HG03571 (cell line): Measurements from ENCODE around the gene RNF43.

ENCODE experiments used
- ATAC-seq: cut with Tn5 transposase; IDR thresholded peaks from one replicate; pipeline ENCODE4 v1.9.1; 2021; ENCODE audit not compliant: unreplicated experiment

RNF43 gene

DNA sequence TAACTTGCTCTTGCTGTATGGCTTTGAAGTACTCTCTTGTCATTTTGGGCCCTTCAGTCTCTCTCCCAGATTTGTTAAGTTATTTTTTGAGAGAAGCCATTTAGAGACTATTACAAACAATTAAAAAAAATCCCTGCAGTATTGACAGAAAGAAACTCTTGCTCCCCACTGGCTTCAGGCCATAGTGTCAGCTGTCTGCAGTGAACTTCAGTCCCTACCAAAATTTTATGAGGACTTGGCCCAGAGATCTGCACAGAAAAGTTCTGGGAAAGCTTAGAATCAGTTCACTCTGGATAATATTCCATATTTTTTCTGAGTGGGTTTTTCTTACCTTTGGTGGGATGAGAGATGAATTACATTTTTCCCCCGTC is 34.5 kb downstream of the RNF43 start:
- ATAC-seq = no peak

DNA sequence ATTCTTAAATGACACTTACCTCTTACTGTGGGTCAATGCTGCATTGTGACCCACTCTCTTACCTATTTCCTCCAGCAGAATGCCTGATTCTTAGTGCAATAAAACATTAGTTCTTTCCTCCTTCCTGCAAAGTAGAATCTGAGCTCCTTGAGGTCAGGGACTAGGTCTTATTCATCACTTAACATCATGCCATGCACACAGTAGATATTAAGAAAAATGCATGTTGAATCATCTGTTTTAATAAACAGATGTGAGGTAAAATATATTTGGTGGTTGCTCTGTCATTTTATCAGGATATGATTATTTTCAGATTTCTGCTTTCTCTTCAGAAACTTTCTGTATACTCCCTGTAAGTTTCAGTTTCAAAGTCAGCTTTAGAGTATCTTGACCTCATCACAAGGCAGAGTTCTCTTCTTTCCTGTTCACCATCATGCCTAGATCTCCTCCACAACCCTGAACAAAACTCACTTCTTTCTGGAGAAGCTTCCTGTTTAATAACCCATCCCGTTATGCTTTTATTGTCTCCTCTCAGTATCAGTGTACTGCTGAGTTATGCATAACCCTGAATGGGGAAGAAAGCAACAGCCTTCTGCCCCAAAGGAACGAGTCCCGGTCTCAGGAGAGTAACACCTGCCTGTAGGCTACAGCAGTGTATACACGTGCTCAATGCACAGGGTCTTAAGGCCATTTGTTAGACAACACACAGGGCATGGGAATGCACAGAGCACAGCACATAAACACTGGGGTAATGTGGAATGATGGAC is 35.0 kb downstream of the RNF43 start:
- no peak for ATAC-seq

DNA sequence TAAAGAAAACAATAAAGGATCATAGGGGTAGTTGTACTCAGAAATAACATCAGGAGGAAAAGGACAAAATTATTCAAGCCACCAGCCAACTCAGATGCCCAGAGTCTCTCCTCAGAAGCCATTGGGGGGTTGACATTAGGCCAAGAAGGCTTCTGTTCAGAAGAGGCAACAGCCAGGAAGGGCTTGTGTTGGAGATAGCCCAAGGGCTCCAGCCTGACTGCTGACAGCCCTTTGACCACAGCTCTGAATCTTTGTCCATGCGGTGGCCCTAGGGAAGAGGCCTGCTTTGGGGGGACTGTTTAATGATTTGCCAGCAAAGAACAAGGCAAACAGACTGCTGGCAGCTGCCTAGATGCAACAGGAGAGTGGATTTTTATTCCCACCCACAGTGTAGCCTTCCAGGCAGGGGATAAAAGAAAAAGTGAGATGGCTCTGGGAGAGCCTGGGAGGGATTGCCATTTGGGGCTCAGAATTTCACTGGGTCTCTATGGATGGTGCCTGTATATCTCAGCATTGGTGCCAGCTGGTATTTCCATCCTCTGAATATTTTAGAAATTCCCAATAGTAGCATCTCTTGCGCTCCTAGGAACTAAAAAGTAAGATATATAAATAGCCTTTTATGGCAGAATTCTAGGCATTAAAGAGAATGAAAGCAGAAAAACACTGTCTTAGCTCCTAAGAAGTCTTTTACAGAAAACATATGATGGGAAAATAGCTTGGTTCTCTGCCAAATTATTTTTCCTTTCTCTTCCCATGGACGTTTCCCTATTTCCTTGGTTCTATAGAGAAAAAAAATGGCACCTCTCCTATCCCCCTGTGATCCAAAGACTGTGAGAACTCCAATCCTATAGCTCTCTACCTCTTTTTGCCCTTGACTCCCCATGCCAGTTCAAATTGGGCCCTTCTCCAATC is 36.0 kb downstream of the RNF43 start:
- ATAC-seq = no peak

DNA sequence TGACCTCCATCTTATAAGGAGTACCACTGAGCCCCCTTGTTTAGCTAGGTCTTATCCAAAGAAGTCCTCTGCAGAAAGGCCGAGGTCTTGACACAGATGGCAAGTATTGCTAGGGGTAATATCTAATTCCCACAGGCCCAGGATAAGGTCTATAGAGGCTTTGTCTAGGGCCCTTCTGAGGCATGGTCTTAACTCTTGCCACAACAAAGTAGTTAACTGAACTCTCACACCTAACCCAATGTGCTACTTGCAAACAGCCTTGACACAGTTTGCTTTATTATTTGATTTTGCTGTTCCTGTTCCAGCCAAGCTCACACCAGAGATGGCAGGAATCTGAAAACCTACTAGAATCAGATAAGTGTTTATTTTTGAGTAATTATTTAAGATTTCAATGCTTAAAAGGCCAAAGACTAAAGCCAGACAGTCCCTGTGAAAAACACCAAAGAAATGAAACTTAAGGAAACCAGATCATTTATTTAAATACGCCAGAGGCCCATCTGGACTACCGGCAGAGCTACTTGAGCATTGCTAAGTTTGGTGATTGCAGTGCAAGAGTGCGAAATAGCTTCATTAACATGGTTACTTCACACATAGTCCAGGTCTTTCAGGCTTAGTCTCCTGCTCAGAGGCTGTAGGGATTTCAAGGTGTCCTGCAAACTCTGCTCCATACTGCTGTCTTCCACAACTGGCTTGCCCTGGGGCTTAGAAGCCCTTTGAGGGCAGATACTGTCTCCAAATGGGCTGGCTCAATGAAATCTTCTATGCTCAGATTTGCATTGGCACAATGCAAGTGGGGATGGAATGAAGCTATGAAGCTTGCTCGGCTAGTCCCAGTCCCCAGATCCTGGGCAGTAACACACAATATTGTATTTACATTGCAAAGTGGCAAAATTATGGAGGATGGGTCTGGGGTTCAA is 36.9 kb downstream of the RNF43 start:
- no peak for ATAC-seq

DNA sequence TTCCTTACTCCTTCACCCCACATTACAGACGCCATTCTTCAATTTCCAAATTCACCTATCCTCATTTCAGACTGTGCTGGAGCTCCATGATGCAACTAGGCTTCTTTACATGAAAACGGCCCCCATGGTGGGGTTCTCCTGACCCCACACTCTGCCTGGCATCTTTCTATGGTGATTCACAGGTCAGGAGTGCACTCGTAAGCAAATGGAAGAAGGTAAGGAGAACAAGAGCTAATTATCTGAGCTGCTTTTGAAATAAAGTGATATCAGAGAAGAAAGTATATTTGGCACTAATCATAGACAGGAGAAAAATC is 37.9 kb downstream of the RNF43 start:
- no peak for ATAC-seq

DNA sequence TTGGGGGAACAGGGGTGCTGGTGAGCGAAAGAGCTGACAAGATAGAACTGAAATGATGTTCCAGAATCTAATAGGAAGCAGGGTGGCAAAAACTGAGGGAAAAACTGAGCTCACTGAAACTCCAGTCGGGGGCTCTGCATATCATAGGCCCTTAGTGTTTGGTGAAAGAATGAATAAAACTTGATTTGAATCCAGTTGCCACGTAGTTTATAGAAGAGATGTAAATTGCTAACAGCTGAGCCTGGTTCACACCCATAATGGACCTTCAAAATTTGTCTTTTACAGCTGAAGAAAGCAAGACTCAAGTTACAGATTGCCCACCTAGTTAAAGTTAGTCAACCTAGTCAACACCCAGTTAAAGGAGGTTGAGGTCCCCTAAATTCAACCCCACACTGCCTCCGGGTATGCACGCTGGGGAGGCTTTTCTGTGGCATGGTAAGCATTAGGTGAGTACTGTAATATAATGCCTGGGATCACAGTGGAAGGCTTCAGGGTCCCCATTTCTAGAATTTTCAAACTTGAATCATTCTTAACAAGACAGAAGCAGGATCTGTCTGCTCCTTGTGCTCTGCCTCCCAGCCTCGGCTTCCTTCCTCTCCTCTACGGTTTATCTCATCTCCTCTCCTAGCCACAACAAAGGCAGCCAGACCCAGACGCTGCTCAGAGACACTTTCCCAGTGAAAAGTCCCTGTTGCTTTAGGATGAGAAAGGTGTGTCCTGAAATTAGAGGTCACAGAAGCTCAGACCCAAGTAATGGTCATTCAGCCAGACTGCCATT is 38.4 kb downstream of the RNF43 start:
- no peak for ATAC-seq

DNA sequence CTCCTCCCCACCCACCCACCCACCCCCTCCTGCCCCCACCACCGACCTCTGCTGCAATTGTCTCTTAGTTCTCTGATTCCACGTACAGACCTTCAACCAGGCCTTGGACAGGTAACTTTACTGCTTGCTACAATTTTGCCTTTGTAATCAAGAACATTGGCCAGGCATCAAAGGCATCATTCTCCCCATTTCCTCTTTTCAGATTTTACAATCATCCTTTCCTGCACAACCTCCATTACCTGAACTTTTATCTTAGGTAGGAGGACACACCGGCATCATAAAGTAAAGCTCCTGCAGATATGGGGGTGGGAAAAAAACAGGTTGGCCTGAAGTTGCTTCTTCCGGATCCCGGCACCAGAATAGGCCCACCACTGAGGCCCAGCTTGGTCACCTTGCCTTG is 39.7 kb downstream of the RNF43 start:
- no peak for ATAC-seq

DNA sequence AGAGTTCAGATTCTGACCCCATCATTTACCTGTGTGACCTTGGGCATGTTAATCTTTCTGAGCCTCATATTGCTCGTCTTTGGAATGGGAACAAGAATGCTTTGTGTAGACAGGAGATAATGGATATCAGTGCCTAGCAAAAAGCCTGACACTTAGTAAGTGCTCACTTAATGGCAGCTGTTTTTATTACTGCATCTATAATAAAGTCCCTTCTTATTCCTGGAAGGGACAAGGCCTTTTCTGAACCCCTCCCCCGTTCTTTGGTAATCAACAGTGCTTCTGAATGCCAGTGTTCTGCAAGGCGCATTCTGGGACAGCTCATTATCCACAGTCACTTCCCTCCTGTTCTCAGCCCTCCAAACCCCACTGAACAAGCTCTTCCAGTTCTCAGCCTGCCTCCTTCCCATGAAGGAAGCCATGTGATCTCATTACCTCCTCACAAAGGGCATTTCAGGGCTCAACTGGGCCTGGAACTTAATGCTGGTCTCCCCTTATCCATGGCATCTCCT is 40.2 kb downstream of the RNF43 start:
- no peak for ATAC-seq

DNA sequence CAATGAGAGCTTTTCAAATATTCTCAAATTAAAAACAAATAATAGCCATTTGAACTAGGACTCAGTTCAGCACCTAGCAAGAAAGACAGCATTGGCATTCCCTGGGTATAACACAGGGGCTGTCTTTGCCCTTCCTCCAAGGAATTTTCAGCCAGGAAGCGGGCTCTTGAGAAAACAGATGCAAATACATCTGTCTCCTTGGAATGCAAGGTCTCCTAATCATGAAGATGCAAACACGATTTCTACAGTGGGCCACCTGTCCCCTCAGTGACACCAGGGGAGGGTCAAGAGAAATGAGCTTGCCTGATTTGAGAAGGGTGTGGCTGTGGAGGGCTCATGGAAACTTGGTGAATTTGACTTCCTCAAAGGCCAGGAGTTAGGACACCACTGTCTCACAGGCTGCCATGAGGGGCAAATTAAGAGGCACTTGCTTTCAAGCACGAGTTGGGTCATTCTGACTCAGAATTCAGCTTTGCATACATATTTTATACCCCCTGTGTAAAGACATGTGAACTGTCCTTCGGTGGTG is 40.8 kb downstream of the RNF43 start:
- no peak for ATAC-seq

DNA sequence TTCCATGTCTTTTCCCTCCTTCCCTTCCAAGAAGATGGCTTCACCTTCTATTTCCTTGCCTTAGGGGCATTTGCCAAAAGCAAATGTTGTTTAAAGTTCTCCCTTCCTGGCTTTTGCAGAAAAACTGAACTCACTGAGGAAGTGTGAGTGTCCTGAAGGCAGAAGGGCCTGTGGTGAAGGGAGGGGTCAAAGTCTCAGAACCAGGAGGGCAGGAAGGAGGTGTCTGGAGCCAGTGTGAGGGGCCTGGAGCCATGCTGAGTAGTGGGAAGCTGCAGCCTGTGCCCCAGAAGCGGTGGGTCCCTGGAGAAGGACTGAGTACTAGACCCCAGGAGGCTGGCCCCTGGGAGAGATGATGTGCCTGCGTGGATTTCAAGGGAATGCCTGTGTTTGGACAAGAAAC is 41.5 kb downstream of the RNF43 start:
- no peak for ATAC-seq

DNA sequence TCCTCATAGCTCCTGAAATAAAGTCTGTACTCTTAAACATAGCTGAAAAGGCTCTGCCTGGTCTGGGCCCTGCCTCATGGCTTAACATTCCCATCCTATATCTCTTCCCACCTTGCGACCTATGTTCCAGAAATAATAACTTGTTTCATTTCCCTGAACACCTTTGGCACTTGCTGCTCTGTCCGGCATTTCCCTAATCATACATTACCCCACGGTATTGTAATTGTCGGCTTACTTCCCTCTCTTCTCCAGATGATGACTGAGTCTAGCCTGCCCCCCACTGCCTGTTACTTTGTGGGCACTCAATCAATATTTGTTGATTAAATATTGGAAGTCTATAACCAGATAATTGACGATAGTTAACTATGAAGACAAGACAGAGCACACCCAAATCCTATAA is 42.1 kb downstream of the RNF43 start:
- ATAC-seq = no peak

DNA sequence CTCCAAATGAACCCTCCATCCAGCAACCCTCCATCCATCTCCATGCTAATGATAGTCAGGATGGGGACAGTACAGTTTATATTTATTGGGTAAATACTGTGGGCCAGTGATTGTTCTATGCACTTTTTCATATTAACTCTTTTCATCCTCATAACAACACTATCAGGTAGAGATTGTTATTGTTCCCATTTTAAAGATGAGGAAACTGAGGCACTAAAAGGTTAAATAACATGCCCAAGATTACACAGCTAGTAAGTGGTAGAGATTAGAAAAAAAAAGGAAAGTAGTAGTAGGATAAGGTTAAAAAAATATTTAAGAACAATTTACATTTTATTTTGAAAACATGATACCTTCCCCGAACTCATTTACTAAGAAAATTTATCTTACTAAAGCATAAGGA is 43.4 kb downstream of the RNF43 start:
- no peak for ATAC-seq

DNA sequence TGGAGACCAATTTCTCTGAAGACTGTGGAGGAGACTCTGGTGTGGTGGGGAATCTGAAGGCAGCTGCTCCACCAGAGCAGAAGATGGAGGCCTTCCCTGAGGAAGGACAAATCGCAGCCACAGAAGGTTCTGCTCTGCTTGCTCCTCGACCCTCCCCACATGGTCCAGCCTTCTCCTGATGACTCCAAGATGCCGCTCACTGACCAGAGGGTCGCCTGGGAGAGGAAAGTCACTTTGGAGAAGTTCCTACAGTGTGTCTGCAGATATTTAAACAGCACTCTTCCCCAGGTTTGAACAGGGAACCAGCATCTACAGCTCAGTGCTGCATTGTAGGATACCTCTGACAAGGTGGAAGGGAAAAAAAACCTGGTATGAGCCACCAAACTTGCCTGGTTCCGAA is 44.3 kb downstream of the RNF43 start:
- no peak for ATAC-seq

DNA sequence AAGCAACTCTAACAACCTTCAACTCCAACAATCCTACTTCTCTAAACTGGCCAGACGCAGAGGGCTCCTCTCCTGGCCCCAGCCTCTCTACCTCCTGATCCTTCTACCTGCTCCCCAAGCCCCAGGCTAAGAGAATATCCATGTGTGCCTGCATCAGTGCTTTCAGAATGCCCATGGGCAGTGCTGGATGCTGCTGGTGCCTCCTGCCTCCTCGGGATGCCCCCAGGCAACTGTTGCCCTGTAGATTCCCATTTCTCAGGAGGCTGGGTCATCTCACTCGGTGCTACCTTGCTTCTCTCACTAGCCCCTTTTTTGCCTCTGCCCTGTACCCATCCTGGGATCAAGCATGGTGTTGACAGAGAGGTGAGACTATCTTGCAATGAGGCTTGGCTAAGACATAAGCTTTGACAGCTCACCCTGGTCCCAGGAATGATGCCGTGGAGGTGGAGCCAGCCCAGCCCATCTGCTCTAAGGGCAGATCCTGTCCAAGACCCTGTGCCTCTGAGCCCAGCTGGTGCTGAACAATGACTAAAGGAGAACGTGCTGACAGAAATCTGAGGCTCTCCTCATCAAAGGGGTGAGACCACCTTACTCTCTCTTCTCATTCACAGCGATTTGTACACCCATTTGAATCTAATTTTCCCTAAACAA is 45.9 kb downstream of the RNF43 start:
- no peak for ATAC-seq

DNA sequence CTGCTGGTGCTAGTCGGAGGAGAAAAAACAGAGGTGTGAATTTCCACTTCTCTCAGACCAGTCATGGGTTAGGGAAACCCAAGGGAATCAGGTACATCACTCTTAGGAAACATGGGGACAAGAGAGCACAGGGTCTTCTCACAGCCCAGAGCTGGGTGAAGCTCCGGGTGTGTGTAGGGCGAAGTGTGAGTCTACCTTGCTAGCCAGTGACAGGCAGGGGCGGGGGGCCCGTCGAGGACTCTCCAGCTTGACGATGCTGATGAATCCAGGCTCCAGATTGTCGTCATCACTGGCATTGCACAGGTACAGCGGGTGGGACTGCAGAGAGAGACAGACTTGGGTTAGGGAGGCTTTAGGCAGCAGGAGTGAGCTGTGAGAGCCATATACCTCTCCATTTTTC is 46.6 kb downstream of the RNF43 start:
- no peak for ATAC-seq

DNA sequence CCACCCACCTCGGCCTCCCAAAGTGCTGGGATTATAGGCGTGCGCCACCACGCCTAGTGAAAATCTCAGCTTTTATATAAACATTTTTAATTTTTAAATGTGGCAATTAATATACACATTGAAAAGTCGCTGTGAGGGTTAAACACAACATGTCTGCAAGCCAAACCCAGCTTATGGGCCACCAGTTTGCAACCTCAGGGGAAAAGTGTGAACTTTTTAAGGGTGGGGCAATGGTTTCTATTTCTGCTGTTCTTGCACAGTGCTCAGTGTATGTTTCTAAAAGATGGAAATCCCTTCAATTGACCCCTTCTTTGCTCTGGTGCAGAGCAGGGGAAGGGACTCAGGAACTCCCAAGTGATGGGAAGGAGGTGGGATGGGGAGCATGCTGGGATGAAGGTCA is 47.0 kb downstream of the RNF43 start:
- ATAC-seq = no peak

DNA sequence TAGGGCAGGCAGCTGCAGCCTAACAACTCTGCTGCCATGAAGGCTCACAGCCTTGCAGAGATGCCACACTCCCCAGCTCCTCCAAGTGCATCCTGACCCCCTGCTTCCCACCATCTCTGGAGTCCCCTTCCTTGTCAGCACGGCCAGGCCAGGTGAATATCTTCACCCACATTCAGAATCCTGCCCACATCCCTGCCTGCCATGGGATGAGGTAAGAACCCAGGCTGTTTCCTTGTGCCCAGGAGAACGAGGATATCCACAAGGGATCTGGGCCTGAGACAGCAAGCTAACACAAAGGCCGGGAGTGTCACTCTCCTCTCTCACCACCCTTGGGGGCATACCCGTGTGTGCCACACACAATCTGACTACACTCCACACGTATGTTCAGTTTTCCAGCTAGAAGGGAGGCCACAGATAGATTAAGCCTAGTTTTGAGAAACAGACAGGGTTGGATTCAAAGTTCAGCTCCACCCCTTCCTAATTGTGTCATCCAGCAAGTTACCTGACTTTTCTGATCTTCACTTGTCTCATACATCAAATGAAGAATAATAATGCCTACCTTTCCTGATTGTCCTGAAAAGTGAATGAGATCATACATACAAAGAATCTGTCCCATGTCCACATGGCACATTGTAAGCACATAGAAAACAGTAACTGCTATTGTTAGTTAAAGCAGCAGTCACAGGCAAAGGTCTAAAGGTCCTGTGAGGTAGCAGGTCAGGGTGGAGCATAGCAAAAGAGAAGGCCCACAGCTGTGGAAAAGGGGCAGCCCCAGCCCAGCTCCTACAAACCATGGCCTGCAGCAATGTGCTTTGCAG is 47.9 kb downstream of the RNF43 start:
- ATAC-seq = no peak

DNA sequence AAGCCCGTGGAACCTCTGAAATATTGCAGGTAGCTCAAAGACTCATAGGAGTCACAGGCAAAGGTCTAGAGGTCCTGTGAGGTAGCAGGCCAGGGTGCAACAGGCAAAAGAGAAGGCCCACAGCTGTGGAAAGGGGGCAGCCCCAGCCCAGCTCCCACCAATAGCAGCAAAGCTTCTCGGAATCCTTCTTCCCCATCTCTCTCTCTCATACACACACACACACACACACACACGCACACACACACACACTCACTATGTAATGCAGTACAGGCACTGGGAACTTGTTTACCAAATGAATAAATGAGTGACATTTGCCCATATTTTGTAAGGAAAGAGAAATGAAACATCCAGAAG is 48.5 kb downstream of the RNF43 start:
- ATAC-seq = no peak
